Stimulated activated CD4-positive, alpha-beta T cell treated with anti-CD3 and anti-CD28 coated beads, Interleukin-15, amount 100 ng/mL, for 48 hours (primary cell): Measurements from ENCODE around the gene MSN.

Experiments
- DNase-seq, 2 donors: peaks; one replicate each; pipeline ENCODE4 v3.0.0-alpha.2; 2020; ENCODE audit warnings: low read depth in 2 of 2

Gene MSN

DNA sequence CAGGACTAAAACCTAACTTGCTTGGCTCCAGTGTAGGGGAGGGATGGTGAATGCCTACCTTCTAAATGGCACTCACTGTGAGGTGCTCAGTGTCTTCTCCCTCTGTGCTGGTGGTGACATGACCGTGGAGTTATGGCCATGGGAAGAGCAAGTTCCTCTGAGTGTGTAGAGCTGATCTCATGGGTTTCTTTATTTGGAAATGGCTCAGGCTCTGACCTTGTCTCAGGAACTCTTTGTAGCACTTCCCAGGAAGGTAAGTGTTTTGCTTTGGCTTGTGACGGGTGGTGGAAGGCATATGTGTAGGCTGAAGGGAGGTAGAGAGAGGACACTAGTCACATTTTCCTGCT, 6.4 kb downstream of the MSN start:
- DNase-seq: no peak

DNA sequence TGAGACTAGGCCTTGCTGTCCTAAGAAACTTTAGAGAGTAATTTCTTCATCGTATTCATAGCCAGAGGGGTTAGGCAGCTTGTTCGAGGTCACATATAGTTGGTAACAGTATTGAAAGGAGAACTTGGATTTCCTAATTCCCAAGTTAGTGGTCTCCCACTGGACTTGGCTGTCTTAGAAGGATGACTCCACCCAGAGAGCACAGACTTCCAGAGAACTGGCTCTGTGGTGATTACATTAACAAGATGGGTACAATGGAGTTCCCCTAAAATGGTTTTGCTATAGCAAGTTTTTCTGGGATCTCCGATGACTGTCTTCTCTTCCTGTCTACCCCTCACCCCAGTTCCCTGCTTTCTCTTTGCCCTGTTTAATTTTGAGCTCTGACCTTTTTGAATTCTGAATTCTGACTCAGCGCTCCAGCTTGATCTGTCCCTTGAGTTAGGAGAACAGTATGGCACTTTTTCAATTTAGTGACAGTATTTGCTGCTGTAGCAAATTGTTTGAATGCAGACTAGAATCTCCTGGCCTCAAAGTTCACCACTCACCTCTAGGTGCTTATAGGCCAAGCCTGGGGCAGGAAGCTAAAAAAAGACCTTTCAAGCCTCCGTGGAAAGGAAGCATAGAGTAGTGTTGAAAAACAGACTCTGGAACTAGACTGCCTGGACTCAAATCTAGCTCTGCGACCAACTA, 6.9 kb downstream of the MSN start:
- no peak for DNase-seq

DNA sequence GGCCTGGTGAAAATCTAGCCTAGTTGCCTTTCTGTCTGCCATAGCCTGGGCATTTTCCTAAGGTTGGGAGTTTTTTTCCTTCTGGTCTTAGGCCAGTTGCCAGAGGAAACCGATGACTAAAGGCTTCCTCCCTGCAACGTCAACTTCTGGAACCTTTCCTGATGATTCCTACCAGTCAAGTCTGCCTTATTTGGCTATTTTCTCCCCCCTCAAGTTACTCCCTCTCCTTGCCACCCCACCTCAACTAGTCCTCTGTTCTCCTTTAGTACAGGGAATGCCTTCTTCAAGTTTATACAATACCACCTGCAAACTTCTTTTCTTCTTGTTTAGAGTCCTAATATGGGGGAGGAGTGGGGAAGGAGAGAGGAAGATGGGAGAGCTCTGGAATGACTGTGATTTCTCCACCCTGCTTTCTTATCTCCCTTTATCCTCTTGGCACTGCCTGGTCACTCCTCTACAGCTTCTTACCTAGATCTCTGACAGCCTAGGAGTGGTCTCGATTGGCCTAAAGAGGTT, 10.6 kb downstream of the MSN start:
- DNase-seq: no peak

DNA sequence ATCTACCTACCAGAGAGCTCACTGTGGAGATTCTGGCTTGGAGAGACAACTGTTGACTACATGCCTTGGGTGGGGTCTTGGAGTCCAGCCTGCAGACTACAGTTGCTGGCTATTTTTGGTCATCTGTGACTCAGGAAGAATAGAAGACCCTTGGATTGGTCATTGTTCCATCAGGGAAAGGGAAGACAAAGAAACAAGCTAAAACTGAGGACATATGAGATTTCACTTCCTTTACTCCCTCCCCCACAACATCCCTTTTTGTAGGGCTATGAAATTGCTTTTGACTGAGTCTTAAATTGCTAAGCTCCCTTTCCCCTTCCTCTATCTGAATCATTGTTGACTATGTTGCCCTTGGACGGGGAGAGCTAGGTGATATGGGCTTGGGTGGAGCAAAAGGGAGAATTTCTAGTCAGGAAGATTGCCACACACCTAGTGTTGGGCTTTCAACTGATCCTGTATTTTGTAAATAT, 11.7 kb downstream of the MSN start:
- no peak for DNase-seq

DNA sequence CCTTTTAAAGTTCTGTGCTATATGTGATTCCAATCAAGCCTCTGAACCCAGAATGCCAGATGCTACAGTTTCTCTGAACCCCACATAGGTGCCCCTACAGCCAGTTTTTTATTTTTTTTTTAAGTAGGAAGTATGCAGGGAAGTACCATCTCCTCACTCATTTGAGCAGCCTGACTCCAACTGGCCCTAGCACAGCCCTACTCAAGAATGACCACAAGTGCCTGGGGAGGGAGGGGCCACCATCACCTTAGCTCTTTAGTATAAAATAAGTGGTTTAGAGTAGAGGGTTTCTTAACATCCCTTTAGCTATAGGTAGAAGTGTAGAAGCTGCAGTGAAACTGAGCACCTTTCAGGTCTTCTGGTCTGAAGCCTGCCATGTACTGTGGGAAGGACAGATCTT, 14.4 kb downstream of the MSN start:
- no peak for DNase-seq

DNA sequence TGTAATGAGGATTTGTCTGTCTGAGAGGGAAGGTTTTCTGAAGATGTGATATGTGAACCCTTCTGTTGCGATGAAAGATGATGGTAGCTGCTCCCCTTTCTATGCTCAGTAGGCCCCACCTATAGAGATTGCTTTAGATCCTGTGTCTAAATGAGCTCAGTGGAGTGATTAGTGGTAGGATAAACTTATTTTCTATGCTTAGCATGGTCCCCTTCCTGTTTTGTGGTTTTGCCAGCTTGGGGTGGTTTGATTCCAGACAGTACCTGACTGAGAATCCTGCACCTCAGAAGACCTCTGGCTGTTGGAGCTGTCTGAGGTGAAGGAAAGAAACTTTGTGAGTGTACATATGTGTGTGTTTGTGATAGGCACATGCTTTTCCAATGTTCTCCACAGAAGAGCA, 17.7 kb downstream of the MSN start:
- no peak for DNase-seq

DNA sequence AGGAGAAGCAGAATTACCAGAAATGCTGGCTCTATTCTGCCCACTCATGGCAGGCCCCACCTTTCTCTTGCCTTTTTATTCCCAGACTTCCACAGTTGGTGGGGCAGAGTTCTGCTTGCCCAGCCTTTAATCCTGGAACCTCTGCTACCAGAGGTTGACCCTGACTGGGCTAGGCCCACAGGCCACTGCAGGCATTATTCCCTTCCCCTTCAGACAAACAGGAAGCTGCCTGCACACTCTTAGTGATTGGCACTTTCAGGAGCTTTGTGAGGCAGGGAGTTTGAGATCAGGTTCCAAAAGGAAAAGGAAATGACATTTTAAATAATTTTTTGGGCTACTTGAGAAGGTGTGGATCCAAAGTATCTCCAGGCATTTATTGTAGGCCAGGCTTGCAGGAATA, 18.8 kb downstream of the MSN start:
- DNase-seq: no peak

DNA sequence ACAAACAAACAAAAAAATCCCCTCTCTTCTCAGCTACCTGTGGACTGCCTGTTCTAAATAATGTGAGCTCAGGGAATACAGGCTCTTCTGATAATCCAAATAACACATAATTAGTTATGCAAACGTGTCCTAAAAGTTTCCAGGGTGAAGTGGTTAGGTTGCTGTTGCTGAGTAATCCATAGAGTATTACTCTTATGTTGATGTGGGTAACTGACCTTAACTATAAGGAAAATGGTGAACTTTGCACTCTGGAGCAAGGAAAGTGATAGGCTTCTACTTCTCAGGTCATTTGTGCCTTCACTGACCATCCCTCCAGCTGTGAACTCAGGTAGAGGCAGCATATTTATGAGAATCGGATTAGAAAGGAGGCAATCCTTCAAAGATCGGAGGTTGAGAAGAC, 19.9 kb downstream of the MSN start:
- no peak for DNase-seq

DNA sequence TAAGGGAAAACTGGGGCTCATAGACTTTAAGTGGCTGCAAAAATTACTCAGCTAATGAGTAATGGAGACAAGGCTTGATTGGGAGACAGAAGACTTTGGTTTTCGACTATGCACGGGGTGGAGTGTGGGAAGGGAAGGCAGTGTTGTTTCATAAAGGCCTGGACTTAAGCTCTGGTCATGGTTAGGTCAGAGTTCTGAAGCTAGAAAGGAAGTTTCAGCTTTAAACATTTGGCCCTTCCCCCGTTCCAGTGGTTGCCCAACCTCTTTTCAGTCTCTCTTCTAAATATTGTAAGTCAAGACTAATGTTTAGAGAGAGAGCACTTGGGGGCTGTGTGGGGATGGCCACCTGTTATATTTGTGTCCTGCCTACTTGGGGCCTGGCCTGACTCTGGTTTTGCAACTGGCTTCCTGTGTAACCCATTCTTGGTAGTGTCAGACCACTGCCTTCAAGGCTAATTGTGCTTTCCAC, 21.0 kb downstream of the MSN start:
- no peak for DNase-seq

DNA sequence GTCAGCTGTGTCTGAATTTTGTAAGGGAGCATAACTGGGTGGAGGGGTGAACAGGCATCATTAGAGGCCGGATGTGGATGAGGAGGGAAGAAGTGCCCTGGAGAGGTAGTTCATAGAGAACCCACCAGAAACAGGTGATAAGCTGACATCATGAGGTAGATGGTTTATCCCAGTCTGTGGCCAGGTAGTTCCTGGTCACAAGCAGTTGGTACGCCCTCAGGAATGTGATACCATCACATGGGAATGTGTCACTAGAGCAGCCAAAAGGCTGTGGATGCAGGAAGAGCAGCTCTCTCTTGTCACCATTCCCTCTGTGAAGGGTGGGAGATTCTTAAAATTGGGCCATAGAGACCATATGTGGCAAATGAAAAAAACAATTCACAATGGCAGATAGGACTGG, 21.9 kb downstream of the MSN start:
- DNase-seq: no peak

DNA sequence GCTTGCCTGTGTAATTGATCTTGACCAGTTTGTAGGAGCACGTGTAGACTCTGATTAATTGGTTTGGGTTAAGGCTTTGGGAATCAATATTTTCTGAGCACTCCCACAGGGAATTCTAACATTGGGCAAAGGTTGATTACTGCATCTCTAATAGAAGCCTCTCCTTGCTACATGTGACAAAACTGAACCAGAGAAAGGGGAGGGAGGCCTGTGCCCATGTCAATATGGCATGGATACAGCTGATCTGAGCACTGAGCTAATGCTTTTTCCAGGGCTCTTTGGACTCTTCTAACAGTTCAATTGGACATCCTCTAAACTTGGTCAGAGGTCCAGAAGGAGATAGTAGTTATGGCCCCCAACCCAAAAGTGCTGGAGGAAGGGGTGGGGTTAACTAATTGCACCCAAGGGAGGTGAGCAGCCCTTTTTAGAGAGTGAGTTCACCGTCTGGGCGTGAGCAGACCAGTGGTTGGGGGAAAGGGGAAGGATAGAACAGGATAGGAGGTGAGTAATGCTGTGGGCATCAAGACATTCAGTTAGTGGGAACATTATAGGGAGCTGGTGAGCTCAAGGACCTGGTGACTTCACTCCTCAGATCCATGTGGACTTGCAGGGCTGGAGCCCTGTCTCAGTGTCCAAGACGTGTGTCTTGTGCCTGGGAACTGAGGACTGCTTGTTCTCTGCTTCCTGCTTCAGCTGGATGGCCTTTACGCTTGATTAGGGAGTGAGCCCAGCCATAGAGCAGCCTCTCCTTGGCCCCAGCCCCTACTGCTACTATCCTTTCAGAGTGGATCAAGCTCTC, 22.8 kb downstream of the MSN start:
- no peak for DNase-seq

DNA sequence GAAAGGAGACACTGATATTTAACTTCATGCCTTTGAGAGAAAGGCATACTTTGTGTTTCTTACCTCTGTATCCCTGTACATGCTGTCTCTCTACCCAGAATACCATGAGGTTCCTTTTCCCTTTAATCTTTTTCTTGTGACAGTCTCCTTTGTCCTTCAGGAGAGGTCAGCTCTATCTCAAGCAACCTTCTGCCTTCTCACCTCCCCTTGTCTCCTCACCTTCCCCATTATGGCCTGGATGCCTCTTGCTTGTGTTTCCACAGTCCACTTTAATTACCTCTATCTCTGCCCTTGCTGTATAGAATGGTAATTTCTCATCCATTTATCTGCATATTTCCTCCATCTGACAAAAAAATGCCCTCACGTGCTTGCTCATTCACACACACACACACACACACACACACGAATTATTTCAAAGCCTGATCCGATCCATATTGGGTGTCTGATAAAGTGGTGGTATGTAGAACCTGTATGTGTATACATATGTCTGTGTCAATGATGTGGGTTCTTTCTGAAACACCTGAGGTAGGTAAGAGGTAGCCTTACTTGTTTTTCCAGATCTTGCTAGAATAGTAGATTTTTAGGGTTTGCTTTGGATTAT, 28.5 kb downstream of the MSN start:
- DNase-seq: no peak

DNA sequence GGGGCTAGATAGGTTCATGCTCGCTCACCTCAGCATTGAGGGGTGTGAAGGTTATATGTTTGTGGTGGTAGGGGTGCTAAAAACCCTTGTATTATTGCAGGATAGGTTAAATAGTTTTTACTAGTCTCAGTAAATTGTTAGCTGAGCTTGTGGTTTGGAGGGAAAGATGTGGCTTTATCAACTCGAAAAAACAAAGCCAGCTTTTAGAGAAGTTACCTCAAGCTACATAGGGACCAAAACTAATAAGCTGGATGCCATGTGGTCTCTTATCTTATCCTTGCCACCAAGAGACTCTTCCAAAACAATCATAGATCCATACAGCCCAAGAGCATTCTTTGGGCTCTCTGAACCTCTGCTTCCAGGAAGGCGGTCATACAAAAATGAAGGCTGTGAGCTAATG, 29.2 kb downstream of the MSN start:
- DNase-seq: no peak

DNA sequence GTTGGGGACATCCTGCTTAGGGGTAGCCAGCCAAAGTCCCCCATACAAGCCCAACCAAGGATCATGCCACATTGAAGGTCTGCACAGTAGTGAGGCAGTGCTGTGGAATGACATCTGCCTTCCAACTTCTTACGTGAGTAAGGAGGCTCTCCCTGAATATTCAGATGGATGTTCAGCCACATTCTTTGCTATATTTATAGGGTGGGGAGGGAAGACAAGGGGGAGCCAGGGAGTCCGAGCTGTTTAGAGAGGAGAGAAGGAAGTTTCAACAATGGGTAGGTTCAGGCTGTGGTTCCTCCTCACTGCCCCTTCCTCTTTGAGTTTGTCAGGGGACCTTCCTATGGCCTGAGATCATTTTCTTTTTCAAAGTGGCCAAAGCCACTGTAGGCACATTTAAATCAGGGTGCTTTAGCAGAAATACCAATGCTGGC, 29.8 kb downstream of the MSN start:
- no peak for DNase-seq

DNA sequence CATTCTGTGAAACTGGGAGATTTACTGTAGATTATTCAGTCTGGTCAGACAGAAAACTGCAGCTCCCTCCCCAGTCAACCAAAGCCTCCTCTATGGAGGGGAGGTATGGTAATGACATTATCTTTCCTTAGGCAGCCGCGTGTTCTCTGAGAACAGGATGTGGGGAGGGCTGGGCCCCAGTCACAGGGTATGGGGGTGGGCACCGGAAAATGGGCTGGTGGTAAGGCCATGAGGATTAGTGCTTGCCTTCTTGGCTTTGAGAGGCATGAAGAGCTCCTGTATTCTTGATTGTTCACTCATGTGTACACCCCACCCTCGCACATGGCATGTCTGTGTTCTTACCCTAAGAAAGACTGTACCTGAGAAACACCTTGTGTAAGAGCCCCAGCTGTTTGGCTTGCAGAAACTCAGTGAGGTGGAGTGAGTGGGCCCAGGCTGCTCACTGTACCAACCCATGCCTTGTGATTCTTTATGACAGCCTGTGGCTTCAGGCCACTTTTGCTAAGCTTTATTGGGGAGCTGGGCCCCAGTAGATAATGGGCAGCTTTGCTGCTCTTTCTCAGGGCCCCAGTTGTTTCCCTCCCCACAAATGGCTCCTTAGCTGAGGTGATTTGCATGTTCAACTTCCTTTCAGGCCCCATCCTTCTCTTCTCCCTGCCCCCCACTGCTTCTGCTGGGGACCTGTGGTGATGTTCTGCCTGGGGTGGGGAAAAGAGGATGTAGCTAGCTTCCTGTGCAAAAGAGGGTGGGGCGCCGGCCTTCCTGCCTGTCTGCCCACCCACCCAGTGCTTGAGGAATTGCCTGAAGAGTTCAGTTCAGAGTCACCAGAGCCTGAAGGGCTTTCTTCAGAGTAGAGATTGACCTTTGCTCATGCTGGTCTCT, 30.7 kb downstream of the MSN start:
- peak; percentile 58 to 72 for DNase-seq

DNA sequence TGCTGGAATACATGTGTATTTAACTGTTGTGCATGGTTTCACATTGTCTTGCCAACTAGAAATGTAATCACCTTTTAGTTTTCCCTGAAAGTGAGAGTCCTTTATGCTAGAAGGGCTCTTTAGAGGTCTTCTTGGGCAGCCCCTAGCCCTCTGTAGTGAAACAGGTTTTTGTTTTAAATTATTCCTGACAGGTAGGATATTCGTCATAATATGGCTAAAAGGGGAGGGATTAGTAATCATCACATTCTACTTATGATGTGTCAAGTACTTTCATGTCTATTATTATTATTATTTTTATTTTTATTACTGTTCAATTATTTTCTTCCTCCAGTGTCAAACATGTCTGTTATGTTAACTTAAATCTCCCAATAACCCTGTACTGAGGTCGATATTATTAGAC, 35.5 kb downstream of the MSN start:
- DNase-seq: no peak

DNA sequence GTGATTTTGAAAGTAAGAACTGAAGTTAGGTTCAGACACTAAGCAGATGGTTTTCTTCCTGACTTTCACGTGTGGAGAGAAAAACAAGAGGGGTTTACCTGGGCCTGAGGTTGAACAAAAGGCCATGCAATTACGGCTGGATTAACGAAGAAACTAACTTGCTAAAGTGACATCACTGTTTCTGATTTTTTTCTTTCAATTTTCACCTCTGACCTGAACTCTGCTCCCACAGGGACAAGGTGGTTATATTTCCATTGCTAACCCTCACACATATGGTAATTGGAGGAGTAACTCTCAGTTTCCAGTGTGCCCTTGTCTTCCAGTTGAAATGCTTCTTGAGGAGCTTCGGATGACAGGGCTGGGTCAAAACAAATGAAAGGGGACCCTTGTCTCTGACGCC, 38.0 kb downstream of the MSN start:
- no peak for DNase-seq

DNA sequence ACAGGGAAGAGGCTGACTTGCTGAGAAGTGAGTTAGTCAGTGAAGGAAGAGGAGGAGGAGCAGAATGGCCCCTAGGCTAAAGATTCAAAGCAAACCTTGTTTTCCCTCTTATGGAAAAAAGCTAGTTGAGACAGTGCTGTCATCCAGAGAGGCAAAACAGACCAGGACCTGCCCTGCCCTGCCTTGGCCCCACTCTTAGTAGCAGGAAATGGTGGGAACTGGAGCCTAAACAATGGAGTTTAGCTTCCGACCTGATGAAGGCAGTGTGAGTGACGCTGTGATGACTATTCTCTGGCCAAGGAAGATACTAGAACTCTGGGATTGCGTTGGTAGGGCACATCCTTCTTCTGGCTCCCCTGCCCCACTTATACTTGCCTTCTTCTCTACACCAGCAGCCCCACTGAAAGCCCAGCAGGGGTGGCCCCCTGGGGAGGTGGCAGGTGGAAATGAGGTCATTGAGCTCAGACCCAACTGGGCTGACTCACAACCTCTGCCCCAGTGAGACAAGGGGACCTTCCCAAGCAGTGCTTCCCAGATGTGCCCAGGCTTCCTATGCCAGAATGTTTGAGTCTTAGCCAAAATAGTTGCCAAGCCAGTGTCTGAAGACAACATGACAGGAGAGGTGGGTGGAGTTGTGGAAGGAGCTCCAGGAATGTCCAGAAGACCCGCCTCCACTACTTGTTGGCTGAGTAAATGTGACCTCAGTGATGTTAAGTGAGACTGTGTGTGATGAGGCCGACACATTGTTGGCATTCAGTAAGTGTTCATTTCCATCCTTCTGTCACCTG, 38.8 kb downstream of the MSN start:
- DNase-seq: peak in 1 of 2 donors; percentile 51

DNA sequence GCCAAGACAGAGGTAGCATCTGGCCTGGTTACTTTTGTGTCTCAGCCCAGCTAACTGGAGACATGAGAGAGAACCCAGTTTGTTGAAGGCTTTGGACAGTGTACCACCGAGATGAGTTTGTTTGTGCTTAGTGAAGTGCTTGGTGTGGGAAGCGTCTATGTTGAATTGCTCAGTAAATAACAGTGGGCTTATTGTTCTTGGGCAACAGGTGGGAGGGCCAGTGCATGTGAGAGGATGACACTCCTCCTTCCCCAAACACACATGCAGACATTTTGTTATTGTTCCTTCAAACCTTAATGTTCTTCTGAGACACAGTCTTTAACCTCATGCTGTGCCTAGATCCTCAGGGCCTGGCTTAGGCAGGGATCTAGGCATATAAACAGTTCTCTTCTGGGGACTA, 39.7 kb downstream of the MSN start:
- no peak for DNase-seq

DNA sequence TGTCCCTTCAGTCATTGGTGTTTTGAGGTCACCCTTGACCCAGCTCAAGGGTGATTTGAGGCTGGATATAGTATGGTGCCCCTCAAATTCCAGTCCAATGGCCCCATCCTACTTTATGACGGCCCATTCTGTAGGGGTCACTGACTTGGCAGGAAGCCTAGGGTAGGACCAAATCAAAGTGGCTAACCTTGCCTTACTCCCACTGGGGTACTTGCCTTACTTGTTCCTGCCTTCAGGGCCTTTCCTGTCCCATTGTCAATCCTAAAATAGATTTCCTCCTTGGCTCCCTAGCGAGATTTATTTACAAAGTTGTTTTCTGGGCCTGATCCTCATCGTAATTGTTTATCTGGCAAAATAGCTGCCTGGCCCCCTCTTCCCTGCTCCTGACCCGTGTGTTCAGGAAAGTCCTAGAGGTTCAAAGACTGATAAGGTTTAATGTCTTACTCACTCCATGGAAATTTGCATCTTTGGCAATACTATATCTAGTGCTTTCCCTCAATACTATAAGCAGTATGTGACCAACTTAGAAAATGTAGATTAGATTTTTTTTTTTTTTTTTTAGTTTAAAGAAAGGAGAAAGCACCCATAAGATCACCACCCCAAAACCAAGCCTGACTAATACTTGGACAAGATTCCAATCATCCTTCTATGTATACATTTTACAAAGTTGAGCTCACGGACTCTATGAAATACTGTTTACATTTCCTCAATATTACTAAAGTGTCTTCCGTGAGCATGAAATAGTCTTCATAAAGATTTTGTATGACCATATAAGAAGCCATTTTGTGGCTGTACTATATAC, 44.8 kb downstream of the MSN start:
- no peak for DNase-seq
